ENCODE results near the gene COL5A1.

COL5A1 gene

GRCh38 chr9:134607971-134608370 is 33.6 kb upstream of the COL5A1 start:
- TF ChIP-seq USF1 (IDR thresholded peaks at IDR 0.05) (no peak), MAX (IDR thresholded peaks at IDR 0.05) (no peak), CEBPB (IDR thresholded peaks at IDR 0.05) (no peak), YY1 (IDR thresholded peaks at IDR 0.05; ENCODE audit: low read depth) (no peak), TEAD4 (IDR thresholded peaks at IDR 0.05) (no peak), RAD21 (IDR thresholded peaks at IDR 0.05; ENCODE audit: low read depth) (no peak)

- no peak for TF ChIP-seq FOXM1 (IDR thresholded peaks at IDR 0.05; ENCODE audit: borderline replicate concordance, low read depth)
- TF ChIP-seq EP300 (IDR thresholded peaks at IDR 0.05; ENCODE audit: borderline replicate concordance), result no peak
- no peak for TF ChIP-seq NFIC (IDR thresholded peaks at IDR 0.05)
- no peak for TF ChIP-seq MAX (IDR thresholded peaks at IDR 0.05)
- TF ChIP-seq YY1 (IDR thresholded peaks at IDR 0.05; ENCODE audit: low read depth), result no peak
Measured at GRCh38 chr9:134611046-134611445, 30.6 kb upstream of the COL5A1 start.

- no peak for TF ChIP-seq CEBPB (IDR thresholded peaks at IDR 0.05)
- no peak for TF ChIP-seq MAX (IDR thresholded peaks at IDR 0.05)
- no peak for TF ChIP-seq USF1 (IDR thresholded peaks at IDR 0.05)
- TF ChIP-seq EP300 (IDR thresholded peaks at IDR 0.05; ENCODE audit: borderline replicate concordance), result no peak
- no peak for TF ChIP-seq TEAD4 (IDR thresholded peaks at IDR 0.05)
- no peak for TF ChIP-seq TCF12 (IDR thresholded peaks at IDR 0.05; ENCODE audit: low read depth)
- TF ChIP-seq NFIC (IDR thresholded peaks at IDR 0.05), result no peak
- TF ChIP-seq CREB1 (IDR thresholded peaks at IDR 0.05; ENCODE audit: low read depth), result no peak
- no peak for TF ChIP-seq ZBTB7A (IDR thresholded peaks at IDR 0.05; ENCODE audit: low read depth)
- TF ChIP-seq RAD21 (IDR thresholded peaks at IDR 0.05; ENCODE audit: low read depth), result no peak
Measured at GRCh38 chr9:134612309-134612708, 29.3 kb upstream of the COL5A1 start.

GRCh38 chr9:134612715-134613114 is 28.9 kb upstream of the COL5A1 start:
- TF ChIP-seq USF1 (IDR thresholded peaks at IDR 0.05) (no peak), CEBPB (IDR thresholded peaks at IDR 0.05) (no peak), REST (IDR thresholded peaks at IDR 0.05; ENCODE audit: low read depth) (no peak), TAF1 (IDR thresholded peaks at IDR 0.05; ENCODE audit: low read depth) (no peak), MAX (IDR thresholded peaks at IDR 0.05) (no peak), ZBTB7A (IDR thresholded peaks at IDR 0.05; ENCODE audit: low read depth) (no peak), CREB1 (IDR thresholded peaks at IDR 0.05; ENCODE audit: low read depth) (no peak), EGR1 (IDR thresholded peaks at IDR 0.05) (no peak), NFIC (IDR thresholded peaks at IDR 0.05) (no peak), YY1 (IDR thresholded peaks at IDR 0.05; ENCODE audit: low read depth) (no peak), RAD21 (IDR thresholded peaks at IDR 0.05; ENCODE audit: low read depth) (no peak), TEAD4 (IDR thresholded peaks at IDR 0.05) (no peak), EP300 (IDR thresholded peaks at IDR 0.05; ENCODE audit: borderline replicate concordance) (no peak), FOXM1 (IDR thresholded peaks at IDR 0.05; ENCODE audit: borderline replicate concordance, low read depth) (no peak), TCF12 (IDR thresholded peaks at IDR 0.05; ENCODE audit: low read depth) (no peak)

GRCh38 chr9:134614256-134614655 is 27.3 kb upstream of the COL5A1 start:
- TF ChIP-seq TAF1 (IDR thresholded peaks at IDR 0.05; ENCODE audit: low read depth), result no peak
- no peak for TF ChIP-seq EGR1 (IDR thresholded peaks at IDR 0.05)
- TF ChIP-seq USF1 (IDR thresholded peaks at IDR 0.05), result no peak
- TF ChIP-seq EP300 (IDR thresholded peaks at IDR 0.05; ENCODE audit: borderline replicate concordance), result no peak
- TF ChIP-seq TCF12 (IDR thresholded peaks at IDR 0.05; ENCODE audit: low read depth), result no peak
- TF ChIP-seq RAD21 (IDR thresholded peaks at IDR 0.05; ENCODE audit: low read depth), result no peak
- TF ChIP-seq CREB1 (IDR thresholded peaks at IDR 0.05; ENCODE audit: low read depth), result no peak
- TF ChIP-seq NFIC (IDR thresholded peaks at IDR 0.05), result no peak
- TF ChIP-seq YY1 (IDR thresholded peaks at IDR 0.05; ENCODE audit: low read depth), result no peak
- TF ChIP-seq CEBPB (IDR thresholded peaks at IDR 0.05), result no peak
- TF ChIP-seq REST (IDR thresholded peaks at IDR 0.05; ENCODE audit: low read depth), result no peak
- no peak for TF ChIP-seq TEAD4 (IDR thresholded peaks at IDR 0.05)
- TF ChIP-seq FOXM1 (IDR thresholded peaks at IDR 0.05; ENCODE audit: borderline replicate concordance, low read depth), result no peak

Measured in Ishikawa (cell line).